Activated CD4-positive, alpha-beta T cell treated with anti-CD3 and anti-CD28 coated beads, Interleukin-2, amount 50 U/mL, for 1 hour (primary cell): ENCODE data around the gene PIGL.

Experiments
- DNase-seq: peaks from one replicate; pipeline ENCODE4 v3.0.0-alpha.2; 2020

The PIGL gene

DNA sequence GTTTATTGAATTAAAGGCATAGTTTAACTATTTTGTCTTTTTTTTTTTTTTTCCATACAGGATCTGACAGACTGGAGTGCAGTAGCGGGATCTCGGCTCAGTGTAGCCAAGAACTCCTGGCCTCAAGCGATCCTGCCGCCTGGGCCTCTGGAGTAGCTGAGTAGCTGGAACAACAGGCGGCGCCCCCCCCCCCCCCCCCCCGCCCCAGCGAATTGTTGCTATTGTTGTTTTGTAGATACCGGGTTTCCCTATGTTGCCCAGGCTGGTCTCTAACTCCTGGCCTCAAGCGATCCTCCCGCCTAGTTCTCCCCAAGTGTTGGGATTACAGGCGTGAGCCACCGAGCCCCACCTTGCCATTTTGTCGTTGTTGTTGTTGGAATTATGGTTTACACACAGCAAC is 137.6 kb downstream of the PIGL start:
- DNase-seq = no peak

DNA sequence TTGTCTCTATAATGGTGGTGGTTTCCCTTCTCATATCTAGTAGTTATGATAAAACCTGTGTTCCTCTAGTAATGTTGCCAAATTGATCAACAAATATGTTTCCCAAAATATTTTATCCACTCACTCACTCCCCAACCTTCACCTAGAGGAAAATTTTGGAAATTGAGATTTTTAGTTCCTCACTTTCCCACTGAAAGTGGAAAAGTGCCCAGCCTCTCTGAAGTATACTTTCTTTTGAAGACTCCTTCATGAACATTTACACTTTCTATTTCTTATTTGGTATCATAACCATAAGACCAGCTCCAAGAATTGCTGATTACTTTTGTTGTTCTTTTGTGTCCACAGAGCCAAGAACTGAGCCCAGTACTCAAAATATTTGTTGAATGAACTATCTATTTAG is 141.4 kb downstream of the PIGL start:
- DNase-seq = no peak

GRCh38 chr17:16361874-16362273 is 144.9 kb downstream of the PIGL start:
- no peak for DNase-seq

DNA sequence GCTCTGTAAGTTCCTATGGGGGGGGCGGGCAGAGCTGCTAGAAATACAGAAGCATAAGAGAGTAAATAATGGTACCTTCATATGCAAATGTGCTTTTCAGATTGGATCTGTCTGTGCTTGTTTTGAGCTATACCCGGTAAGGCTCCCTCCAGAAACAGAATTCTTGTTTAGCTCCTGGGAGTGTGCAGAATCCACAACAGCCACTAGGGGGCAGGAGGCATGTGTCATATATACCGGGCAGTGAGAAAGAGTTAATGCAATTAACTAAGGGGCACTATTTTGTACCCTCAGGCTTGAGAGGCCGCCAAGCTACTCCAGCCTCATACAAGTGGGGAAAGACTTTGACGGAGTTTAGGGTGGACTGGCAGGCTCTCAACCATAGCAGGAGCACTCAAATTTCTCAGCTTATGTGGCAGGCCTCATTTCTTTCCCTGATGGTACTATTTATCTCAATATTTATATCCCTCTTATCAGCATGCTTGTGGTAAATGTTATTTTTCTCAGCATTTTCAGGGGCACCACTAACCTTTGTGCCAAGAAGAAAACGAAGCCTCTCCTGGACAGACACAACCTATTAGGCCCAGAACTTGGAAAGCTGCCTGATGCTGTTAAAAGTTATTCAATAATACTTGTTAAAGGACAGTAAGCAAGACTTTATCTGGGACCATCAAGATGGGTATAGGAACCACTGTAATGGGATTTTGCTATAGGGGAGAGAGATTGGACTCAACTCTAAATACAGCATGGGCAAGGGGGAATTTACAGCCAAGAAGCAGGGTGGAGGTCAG is 146.9 kb downstream of the PIGL start:
- peak; percentile 72 for DNase-seq

- DNase-seq = no peak
Measured at GRCh38 chr17:16364625-16365024, 147.6 kb downstream of the PIGL start.

- DNase-seq = no peak
Measured at GRCh38 chr17:16371742-16372141, 154.7 kb downstream of the PIGL start.

DNA sequence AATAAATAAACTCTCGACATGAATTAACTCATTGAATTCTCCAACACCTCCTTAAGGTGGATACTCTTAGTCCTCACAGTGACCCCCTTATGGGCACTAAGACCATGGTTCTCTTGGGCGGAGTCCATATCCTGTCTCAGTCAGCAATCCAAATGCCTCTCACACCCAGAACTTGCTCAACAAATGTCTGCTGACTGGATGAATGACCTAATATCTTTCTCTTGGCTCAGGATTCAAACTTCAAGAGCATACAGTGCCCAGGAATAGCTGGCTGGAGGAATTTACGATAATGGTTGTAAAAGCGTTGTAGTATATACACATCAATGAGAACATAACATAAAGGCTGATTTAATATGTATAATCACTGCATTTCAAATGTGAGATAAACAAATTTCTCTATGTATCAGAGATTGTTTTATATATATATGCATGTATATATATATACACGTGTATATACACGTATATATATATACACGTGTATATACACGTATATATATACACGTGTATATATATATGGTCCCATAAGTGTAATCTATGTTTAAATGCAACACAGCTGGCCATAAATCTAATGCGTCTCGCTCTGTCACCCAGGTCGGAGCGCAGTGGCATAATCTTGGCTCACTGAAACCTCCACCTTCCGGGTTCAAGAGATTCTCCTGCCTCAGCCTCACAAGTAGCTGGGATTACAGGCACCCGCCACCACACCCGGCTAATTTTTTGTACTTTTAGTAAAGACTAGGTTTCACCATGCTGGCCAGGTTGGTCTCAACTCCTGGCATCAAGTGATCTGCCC is 157.3 kb downstream of the PIGL start:
- DNase-seq = no peak
